ENCODE measurements around the gene R3HDM1.

DNA sequence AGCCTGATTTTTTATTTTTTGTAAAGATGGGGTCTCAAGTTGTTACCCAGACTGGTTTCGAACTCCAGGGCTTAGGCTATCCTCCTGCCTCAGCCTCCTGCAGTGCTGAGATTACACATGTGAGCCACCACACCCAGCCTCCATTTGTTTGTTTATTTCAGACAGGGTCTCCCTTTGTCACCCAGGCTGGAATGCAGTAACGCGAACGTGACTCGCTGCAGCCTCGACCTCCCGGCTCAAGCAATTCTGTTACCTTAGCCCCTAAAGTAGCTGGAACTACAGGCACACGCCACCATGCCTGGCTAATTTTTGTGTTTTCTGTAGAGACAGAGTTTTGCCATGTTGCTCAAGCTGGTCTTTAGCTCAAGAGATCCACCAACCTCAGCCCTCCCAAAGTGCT, 237.6 kb downstream of the R3HDM1 start:
- TF ChIP-seq, protein P1, sequence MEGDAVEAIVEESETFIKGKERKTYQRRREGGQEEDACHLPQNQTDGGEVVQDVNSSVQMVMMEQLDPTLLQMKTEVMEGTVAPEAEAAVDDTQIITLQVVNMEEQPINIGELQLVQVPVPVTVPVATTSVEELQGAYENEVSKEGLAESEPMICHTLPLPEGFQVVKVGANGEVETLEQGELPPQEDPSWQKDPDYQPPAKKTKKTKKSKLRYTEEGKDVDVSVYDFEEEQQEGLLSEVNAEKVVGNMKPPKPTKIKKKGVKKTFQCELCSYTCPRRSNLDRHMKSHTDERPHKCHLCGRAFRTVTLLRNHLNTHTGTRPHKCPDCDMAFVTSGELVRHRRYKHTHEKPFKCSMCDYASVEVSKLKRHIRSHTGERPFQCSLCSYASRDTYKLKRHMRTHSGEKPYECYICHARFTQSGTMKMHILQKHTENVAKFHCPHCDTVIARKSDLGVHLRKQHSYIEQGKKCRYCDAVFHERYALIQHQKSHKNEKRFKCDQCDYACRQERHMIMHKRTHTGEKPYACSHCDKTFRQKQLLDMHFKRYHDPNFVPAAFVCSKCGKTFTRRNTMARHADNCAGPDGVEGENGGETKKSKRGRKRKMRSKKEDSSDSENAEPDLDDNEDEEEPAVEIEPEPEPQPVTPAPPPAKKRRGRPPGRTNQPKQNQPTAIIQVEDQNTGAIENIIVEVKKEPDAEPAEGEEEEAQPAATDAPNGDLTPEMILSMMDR (IDR thresholded peaks at IDR 0.05), result no peak
- TF ChIP-seq POLR2A (IDR thresholded peaks at IDR 0.05), result no peak
